ENCODE measurements around the gene RARB. TPM values are rescaled to one million over a fixed set of nuclear protein-coding genes. Genes with fewer than 3 reads are reported as not detected.

Gene RARB
- total RNA-seq, 1 donor: not detected

DNA sequence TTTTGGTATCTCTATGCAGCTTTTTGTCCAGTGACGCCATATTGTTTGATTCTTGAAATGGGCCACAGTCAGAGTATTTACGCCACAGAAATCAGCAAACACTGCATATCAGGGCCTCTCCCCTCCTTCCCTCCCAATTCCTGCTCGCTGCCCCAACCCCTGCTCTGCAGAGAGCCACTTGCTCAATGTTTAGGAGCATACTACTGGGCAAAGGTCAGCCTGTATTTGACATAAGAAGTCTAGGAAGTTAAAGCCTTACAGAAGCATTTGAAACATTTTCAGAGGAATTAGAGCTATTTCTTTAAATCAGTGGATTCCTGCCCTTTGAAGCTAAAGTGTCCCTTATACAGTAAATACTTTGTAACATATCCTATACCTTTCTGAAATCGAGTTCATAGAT lies 17.4 kb upstream of the RARB start:
- Histone ChIP-seq H3K9me3 (ENCODE audit: low read depth, low read length) (no peaks in the 10 kb centered on the region), H3K4me1 (ENCODE audit: insufficient read depth, low read length) (no peaks in the 10 kb centered on the region), H3K27me3 (ENCODE audit: insufficient read depth, low read length) (no peaks in the 10 kb centered on the region), H3K4me3 (ENCODE audit: low read length) (no peak overlapping the region)

DNA sequence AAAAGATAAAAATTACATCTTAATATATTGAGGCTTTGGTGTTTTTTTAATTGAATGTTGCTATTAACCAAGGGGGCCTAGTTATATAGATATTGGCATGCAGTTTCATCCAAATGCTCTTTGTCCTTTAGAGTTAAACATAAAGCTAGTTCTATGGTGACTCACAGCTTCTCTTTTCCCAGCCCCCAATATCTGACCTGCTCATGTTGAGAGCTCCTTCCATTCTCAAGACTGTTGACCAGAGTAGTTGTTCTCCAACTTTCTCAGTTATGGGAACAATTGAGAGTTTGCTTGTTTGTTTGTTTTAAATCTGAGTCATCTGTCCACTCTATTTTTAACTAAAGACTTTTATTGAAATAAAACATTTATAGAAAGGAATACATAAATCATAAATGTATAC lies 15.8 kb upstream of the RARB start:
- H3K4me3 ChIP-seq (ENCODE audit: low read length): no peak overlapping the region
- no peaks in the 10 kb centered on the region for H3K4me1 ChIP-seq (ENCODE audit: insufficient read depth, low read length)
- no peaks in the 10 kb centered on the region for H3K27me3 ChIP-seq (ENCODE audit: insufficient read depth, low read length)
- H3K9me3 ChIP-seq (ENCODE audit: low read depth, low read length): no peaks in the 10 kb centered on the region

DNA sequence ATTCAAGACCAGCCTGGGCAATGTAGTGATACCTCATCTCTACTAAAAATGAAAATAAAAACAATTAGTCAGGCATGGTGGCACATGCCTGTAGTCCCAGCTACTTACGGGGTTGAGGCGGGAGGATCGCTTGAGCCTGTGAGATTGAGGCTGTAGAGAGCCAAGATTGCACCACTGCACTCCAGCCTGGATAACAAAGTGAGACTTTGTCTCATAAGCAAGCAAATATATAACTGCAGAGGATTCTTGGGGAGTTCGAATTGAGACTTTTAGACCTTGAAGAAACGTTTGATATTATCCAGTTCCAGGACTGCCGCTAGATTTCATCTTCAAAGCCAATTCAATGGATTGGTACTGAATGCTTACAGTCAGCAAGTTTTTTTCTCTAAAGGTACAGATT lies 11.9 kb upstream of the RARB start:
- H3K4me3 ChIP-seq (ENCODE audit: low read length): no peak overlapping the region
- H3K9me3 ChIP-seq (ENCODE audit: low read depth, low read length): no peaks in the 10 kb centered on the region
- no peaks in the 10 kb centered on the region for H3K4me1 ChIP-seq (ENCODE audit: insufficient read depth, low read length)
- no peaks in the 10 kb centered on the region for H3K27me3 ChIP-seq (ENCODE audit: insufficient read depth, low read length)

- no peaks in the 10 kb centered on the region for H3K9me3 ChIP-seq (ENCODE audit: low read depth, low read length)
- no peak overlapping the region for H3K4me3 ChIP-seq (ENCODE audit: low read length)
- no peaks in the 10 kb centered on the region for H3K27me3 ChIP-seq (ENCODE audit: insufficient read depth, low read length)
- no peaks in the 10 kb centered on the region for H3K4me1 ChIP-seq (ENCODE audit: insufficient read depth, low read length)
Observed at GRCh38 chr3:25418596-25418995, 9.5 kb upstream of the RARB start.

DNA sequence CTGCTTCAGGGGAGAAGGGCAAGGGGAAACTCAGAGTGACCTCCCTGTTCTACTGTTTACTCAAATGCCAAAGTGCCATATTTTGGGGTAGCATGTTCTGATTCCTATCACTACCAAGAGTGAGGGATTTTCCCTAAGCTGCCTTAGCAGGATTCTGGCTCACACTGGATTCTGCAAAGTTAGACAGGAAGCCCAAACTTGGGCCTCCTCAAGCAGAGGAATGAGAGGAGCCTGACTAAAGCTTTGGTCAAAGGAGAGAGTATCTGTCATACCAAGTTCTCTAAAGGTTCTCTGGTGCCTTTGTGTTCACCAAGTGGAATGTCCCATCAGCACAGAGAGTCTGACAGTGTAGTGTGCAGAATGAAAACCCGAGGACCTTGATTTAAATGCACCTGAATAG lies 8.8 kb upstream of the RARB start:
- Histone ChIP-seq H3K4me3 (ENCODE audit: low read length) (no peak overlapping the region), H3K27me3 (ENCODE audit: insufficient read depth, low read length) (peaks cover 2% of the 10 kb centered on the region), H3K4me1 (ENCODE audit: insufficient read depth, low read length) (no peaks in the 10 kb centered on the region), H3K9me3 (ENCODE audit: low read depth, low read length) (no peaks in the 10 kb centered on the region)

DNA sequence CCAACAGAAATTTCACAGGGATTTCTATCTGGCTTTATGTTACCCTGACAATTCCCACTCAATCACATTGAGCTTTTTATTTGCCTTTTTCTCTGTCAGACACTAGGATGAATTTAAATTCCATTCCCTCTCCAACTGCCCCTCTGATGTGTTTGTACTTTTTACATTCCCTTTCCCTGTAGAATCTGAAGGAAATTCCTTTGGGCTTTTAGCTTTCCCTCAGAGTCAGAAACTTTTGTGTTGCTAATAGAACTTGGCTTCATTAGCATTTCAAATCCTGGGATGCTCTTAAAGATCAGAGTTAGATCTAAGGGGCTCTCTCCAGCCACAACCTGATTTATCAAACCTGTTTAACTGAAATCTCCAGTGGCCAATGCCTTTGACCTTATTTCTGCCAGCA lies 7.9 kb upstream of the RARB start:
- no peaks in the 10 kb centered on the region for H3K4me1 ChIP-seq (ENCODE audit: insufficient read depth, low read length)
- peaks cover 6% of the 10 kb centered on the region for H3K27me3 ChIP-seq (ENCODE audit: insufficient read depth, low read length)
- H3K9me3 ChIP-seq (ENCODE audit: low read depth, low read length): no peaks in the 10 kb centered on the region
- no peak overlapping the region for H3K4me3 ChIP-seq (ENCODE audit: low read length)

DNA sequence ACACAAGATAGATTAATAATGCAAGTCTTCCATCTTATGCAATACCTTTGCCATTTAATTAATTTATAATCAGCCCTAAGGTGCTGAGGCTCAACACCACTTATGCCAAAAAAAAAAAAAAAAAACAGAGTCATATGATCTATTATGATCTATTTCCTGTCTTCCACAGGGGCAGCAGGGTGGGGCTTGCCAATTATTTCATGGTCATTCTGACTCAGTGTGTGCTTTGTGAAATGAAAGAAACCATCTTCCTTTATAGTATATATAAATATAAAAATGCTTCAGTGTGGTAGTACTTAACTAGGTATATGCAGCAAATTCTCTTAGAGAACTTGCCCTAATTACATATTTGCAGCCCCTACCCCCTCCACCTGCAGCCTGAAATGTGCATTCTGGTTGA lies 7.2 kb upstream of the RARB start:
- Histone ChIP-seq H3K4me3 (ENCODE audit: low read length) (no peak overlapping the region), H3K4me1 (ENCODE audit: insufficient read depth, low read length) (no peaks in the 10 kb centered on the region), H3K27me3 (ENCODE audit: insufficient read depth, low read length) (peaks cover 7% of the 10 kb centered on the region), H3K9me3 (ENCODE audit: low read depth, low read length) (no peaks in the 10 kb centered on the region)

- H3K4me1 ChIP-seq (ENCODE audit: insufficient read depth, low read length): no peaks in the 10 kb centered on the region
- no peak overlapping the region for H3K4me3 ChIP-seq (ENCODE audit: low read length)
- no peaks in the 10 kb centered on the region for H3K9me3 ChIP-seq (ENCODE audit: low read depth, low read length)
- H3K27me3 ChIP-seq (ENCODE audit: insufficient read depth, low read length): peaks cover 16% of the 10 kb centered on the region
Observed at GRCh38 chr3:25421747-25422146, 6.3 kb upstream of the RARB start.

- Histone ChIP-seq H3K4me1 (ENCODE audit: insufficient read depth, low read length) (peaks cover 4% of the 10 kb centered on the region), H3K9me3 (ENCODE audit: low read depth, low read length) (no peaks in the 10 kb centered on the region), H3K27me3 (ENCODE audit: insufficient read depth, low read length) (peaks cover 38% of the 10 kb centered on the region), H3K4me3 (ENCODE audit: low read length) (no peak overlapping the region)
Observed at GRCh38 chr3:25423780-25424588, 4.1 kb upstream of the RARB start.

DNA sequence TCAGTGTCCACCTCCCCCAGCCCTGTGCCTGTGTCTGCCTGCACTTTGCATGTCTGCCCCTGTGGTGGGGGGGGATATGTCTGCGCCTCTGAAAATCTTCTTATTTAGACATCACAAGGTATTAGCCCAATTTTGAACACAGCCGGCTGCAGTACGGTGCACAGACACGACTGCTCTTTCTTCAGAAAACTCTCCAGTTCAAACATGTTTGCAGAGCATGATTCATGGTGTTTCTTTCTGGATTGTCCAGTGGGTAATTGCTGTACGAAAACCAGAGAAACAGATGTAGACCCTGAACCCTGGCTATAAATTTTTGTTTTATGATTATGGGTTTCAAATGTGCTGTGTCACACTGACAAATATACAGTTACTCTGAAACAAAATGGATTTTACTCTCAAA lies 3.4 kb upstream of the RARB start:
- Histone ChIP-seq H3K27me3 (ENCODE audit: insufficient read depth, low read length) (peaks cover 44% of the 10 kb centered on the region), H3K4me1 (ENCODE audit: insufficient read depth, low read length) (peaks cover 4% of the 10 kb centered on the region), H3K4me3 (ENCODE audit: low read length) (no peak overlapping the region), H3K9me3 (ENCODE audit: low read depth, low read length) (no peaks in the 10 kb centered on the region)

DNA sequence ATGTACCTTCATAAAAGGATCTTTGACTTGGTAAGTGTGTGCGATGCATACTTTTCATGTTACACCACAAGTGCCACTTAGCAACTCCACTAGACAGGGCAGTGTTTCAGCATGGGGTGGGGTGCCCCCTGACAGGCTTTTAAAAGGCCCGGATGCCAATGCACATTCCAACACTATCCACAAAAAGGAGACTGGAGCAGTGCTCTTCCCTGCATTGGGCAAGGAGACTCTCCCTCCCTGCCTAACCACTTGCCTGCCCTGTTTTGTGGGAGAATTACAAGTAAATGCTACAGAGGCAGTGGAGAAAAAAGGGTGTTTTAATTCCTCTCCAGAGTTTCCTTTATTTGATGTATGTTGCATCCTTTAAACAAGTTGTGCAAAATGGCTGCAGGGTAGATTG lies 1.7 kb upstream of the RARB start:
- H3K9me3 ChIP-seq (ENCODE audit: low read depth, low read length): no peaks in the 10 kb centered on the region
- H3K27me3 ChIP-seq (ENCODE audit: insufficient read depth, low read length): peaks cover 62% of the 10 kb centered on the region
- H3K4me3 ChIP-seq (ENCODE audit: low read length): no peak overlapping the region
- H3K4me1 ChIP-seq (ENCODE audit: insufficient read depth, low read length): peaks cover 4% of the 10 kb centered on the region

DNA sequence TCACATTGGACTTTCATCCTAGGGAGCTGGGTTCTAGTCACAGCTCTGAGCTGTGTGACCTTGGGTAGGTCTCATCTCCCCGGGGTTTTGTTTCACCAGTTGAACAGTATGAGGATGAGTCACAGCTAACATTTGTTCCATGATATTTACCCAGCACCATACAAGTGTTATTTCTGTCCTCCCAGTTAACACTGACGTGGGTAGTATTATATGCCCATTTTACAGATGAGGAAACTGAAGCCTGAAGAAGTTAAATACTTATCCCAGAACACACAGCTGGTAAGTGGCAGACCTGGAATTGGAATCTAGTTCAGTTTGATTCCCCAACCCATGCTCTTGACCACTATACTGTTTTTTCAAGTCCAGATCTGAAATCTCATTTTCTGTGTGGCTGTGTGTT lies 908 bp upstream of the RARB start:
- Histone ChIP-seq H3K27me3 (ENCODE audit: insufficient read depth, low read length) (peaks cover 69% of the 10 kb centered on the region), H3K4me1 (ENCODE audit: insufficient read depth, low read length) (peaks cover 4% of the 10 kb centered on the region), H3K9me3 (ENCODE audit: low read depth, low read length) (no peaks in the 10 kb centered on the region), H3K4me3 (ENCODE audit: low read length) (no peak overlapping the region)

DNA sequence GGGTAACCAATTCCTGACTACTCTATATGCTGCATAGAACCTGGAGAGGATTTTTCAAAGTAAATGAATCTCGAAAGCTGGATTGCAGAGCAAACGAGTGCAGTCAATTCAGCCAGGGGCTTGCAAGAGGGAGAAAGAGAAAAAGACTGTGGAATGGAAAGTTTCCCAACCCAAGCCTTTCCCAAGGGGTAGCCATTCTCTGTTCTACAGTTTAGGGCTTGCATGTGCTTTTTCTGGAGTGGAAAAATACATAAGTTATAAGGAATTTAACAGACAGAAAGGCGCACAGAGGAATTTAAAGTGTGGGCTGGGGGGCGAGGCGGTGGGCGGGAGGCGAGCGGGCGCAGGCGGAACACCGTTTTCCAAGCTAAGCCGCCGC lies 511 bp upstream of the RARB start:
- H3K4me1 ChIP-seq (ENCODE audit: insufficient read depth, low read length): peaks cover 4% of the 10 kb centered on the region
- H3K27me3 ChIP-seq (ENCODE audit: insufficient read depth, low read length): peaks cover 73% of the 10 kb centered on the region
- H3K4me3 ChIP-seq (ENCODE audit: low read length): no peak overlapping the region
- no peaks in the 10 kb centered on the region for H3K9me3 ChIP-seq (ENCODE audit: low read depth, low read length)

- H3K9me3 ChIP-seq (ENCODE audit: low read depth, low read length): no peaks in the 10 kb centered on the region
- no peak overlapping the region for H3K4me3 ChIP-seq (ENCODE audit: low read length)
- peaks cover 4% of the 10 kb centered on the region for H3K4me1 ChIP-seq (ENCODE audit: insufficient read depth, low read length)
- peaks cover 79% of the 10 kb centered on the region for H3K27me3 ChIP-seq (ENCODE audit: insufficient read depth, low read length)
Observed at GRCh38 chr3:25428789-25429335, 799 bp downstream of the RARB start.

DNA sequence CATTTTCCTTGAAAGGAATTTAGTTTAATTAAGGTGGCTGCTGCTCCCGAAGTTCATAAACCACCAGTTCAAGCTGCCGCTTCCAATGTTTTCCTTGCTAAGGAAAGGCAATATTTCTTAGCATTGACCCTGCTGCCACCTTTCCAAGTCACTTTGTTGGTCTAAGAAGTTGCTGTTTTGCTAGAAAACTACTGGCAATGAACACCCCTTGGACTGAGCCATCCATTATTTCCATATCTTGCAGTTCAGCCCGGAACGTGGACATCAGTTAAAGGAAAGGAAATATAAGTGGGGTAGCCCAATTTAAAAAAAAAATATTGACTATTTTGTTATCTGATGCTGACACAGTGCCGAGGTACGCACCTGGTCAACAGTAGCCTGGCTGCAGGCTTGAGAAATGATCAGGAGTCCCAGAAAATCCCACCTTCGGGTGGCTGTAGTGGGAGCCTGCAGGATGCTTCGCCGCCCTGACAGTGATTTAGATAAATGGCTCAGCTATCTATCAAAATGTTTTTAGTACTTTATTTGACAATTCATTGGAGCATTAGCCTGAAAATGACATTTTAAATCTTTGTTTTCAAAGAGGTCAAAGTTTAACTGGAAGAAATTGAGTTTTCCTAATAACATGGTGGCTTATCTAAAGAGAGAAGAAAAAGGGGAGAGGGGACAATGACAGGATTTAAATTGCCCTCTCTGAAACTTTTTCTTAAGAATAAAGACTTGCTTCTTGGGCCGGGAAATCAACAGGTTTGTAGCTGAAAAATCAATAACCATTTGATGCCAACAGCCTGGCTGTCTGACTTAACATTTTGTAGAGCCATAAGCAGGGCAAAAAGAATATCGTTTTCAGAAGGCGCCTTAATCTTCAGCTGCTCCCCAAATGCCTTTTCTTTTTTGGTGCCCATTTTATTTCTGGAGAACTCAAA lies 1.6 kb downstream of the RARB start:
- Histone ChIP-seq H3K4me1 (ENCODE audit: insufficient read depth, low read length) (peaks cover 4% of the 10 kb centered on the region), H3K9me3 (ENCODE audit: low read depth, low read length) (no peaks in the 10 kb centered on the region), H3K27me3 (ENCODE audit: insufficient read depth, low read length) (peaks cover 73% of the 10 kb centered on the region)

More for the DNA sequence above, 1.6 kb downstream of the RARB start:
- no peak overlapping the region for H3K4me3 ChIP-seq (ENCODE audit: low read length)

Data from mononuclear cell (primary cell).